ENCODE results near the gene KLF15.

DNA sequence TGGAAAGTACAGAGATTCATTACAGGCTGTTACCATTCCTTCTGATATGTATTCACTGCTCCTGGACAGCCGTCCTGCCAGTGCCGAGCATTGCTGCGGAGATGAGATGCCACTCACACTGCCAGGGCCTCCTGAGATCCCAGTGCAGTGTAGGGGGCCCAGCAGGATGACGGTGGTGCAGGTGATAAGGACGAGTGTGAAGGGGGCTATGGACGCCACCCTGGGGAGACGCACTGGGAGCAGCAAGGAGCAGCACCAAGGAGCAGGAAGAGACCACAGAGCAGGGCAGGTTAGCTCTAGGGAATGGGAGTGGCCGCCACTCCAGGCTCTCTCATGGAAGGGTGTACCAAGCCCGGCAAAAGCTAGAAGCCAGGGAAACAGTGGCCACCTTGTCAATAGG lies 4.0 kb upstream of the KLF15 start:
- TF ChIP-seq KLF16 (IDR thresholded peaks at IDR 0.05) (no peak), ZBTB33 (CRISPR knock-in tag; IDR thresholded peaks at IDR 0.05) (no peak), FOSL1 (tag; conservative IDR thresholded peaks at IDR 0.05) (no peak)
